GM12873 (cell line): Measurements from ENCODE around the gene ANXA7.

Source experiments
- TF ChIP-seq, protein P1 (sequence below): IDR thresholded peaks from 2 replicates; pipeline ENCODE4 v1.5.1; 2012; ENCODE audit warnings: low read depth, mild to moderate bottlenecking, moderate library complexity, low read length, control low read depth; ENCODE audit not compliant: insufficient read depth; ENCODE audit errors: missing control alignments

Gene ANXA7

GRCh38 chr10:73338801-73339368 lies 75.0 kb downstream of the ANXA7 start:
- TF ChIP-seq, protein P1, sequence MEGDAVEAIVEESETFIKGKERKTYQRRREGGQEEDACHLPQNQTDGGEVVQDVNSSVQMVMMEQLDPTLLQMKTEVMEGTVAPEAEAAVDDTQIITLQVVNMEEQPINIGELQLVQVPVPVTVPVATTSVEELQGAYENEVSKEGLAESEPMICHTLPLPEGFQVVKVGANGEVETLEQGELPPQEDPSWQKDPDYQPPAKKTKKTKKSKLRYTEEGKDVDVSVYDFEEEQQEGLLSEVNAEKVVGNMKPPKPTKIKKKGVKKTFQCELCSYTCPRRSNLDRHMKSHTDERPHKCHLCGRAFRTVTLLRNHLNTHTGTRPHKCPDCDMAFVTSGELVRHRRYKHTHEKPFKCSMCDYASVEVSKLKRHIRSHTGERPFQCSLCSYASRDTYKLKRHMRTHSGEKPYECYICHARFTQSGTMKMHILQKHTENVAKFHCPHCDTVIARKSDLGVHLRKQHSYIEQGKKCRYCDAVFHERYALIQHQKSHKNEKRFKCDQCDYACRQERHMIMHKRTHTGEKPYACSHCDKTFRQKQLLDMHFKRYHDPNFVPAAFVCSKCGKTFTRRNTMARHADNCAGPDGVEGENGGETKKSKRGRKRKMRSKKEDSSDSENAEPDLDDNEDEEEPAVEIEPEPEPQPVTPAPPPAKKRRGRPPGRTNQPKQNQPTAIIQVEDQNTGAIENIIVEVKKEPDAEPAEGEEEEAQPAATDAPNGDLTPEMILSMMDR = no peak

DNA sequence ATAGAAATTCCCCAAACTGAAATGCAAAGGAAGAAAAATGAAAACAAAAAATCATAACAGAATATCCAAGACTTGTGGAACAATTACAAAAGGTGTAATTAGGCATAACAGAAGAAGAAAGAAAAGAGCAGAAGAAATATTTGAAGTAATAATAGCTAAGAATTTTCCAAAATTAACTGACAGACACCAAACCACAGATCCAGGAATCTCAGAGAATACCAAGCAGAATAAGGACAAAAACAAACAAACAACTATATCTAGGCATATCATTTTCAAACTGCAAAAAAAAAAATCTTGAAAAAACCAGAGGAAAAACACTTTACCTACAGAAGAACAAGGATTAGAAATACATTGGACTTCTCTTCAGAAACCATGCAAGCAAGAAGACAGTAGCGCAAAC lies 80.7 kb downstream of the ANXA7 start:
- TF ChIP-seq, protein P1 = no peak

DNA sequence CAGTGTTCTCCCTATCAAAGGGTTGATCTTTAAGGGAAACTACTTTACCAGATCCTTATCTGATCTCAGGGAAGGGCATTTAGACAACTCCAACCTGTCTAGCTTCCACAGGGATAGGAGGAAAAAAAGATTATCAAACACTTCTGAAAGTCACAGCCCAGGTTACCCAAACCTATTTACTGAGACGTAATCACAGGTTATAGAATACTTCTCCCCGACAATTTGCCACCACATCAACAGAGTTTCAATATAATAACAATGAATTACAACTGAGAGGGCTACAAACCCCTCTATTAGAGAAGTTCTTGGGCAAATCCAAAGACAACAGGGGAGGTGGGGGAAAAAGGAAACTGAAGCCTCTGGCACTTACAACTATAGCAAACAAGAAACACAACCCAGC lies 81.5 kb downstream of the ANXA7 start:
- TF ChIP-seq, protein P1 = no peak
